ENCODE measurements around the gene DAZAP2. TPM values are rescaled to one million over a fixed set of nuclear protein-coding genes. Genes with fewer than 3 reads are reported as not detected.

The DAZAP2 gene
- total RNA-seq, 1 experiment from 2014 or later: 100 TPM

DNA sequence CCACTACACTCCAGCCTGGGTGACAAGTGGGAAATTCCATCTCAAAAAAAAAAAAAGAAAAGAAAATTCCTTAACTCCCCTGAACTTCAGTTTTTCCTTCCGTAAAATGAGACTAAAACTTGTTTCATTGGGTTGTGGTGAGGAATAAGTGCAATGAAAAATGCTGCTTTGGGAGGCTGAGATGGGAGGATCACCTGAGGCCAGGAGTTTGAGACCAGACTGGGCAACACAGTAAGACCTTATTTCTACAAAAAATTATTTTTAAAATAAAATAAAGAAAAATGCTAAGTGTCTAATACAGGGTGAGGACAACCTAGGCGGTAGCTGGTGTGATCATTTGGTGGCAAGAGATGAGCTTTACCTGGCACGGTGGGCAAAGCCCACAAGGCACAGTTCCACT lies 24.7 kb downstream of the DAZAP2 start:
- TF ChIP-seq, protein P1, sequence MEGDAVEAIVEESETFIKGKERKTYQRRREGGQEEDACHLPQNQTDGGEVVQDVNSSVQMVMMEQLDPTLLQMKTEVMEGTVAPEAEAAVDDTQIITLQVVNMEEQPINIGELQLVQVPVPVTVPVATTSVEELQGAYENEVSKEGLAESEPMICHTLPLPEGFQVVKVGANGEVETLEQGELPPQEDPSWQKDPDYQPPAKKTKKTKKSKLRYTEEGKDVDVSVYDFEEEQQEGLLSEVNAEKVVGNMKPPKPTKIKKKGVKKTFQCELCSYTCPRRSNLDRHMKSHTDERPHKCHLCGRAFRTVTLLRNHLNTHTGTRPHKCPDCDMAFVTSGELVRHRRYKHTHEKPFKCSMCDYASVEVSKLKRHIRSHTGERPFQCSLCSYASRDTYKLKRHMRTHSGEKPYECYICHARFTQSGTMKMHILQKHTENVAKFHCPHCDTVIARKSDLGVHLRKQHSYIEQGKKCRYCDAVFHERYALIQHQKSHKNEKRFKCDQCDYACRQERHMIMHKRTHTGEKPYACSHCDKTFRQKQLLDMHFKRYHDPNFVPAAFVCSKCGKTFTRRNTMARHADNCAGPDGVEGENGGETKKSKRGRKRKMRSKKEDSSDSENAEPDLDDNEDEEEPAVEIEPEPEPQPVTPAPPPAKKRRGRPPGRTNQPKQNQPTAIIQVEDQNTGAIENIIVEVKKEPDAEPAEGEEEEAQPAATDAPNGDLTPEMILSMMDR (IDR thresholded peaks at IDR 0.05; ENCODE audit: insufficient read depth in 1 of 2, low read depth in 1 of 2, low read length in 1 of 2, severe bottlenecking in 1 of 2, unreplicated experiment in 1 of 2): no peak
- Histone ChIP-seq H3K36me3 (ENCODE audit: control insufficient read depth, insufficient read depth, low read length) (no peaks in the 10 kb centered on the region), H3K4me3 (ENCODE audit: low read depth, low read length) (no peak overlapping the region), H3K9me3 (no peaks in the 10 kb centered on the region), H3K4me1 (peaks cover 7% of the 10 kb centered on the region; the same call in 1 of the 2 replicates), H3K27me3 (replicated peaks; ENCODE audit: control insufficient read depth, insufficient read depth, low read length) (no peaks in the 10 kb centered on the region)
- Mint-ChIP-seq H3K27me3 (ENCODE audit: insufficient read depth, unreplicated experiment) (no peaks in the 10 kb centered on the region), H3K36me3 (ENCODE audit: insufficient read depth, unreplicated experiment) (peaks cover 62% of the 10 kb centered on the region), H3K4me3 (ENCODE audit: unreplicated experiment) (no peak overlapping the region), H3K4me1 (ENCODE audit: low read depth, unreplicated experiment) (peaks cover 14% of the 10 kb centered on the region), H3K9me3 (ENCODE audit: unreplicated experiment) (no peaks in the 10 kb centered on the region), H3K27ac (ENCODE audit: unreplicated experiment) (no peak overlapping the region)
- DNase-seq: no peak
- intact Hi-C loops (cut with micrococcal nuclease; ENCODE audit: unreplicated experiment): no loop called here
- BruUV-seq (replicated peaks): no TSS peak
- ChIA-PET CTCF (no interaction called here), POLR2A (no interaction called here)

DNA sequence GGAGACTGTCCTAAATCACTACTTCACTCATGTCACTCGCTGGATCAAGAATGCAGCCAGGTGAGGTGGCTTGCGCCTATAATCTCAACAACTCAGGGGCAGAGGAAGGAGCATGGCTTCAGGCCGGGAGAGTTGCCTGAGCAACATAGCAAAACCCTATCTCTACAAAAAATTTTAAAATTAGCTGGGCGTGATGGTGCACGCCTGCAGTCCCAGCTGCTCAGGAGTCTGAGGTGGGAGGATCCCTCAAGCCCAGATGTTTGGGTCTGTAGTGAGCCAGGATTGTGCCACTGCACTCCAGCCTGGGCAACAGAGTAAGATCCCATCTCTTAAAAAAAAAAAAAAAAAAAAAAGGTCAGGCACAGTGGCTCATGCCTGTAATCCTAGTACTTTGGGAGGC lies 25.7 kb downstream of the DAZAP2 start:
- no peak for DNase-seq
- Mint-ChIP-seq H3K27me3 (ENCODE audit: insufficient read depth, unreplicated experiment) (no peaks in the 10 kb centered on the region), H3K4me1 (ENCODE audit: low read depth, unreplicated experiment) (peaks cover 14% of the 10 kb centered on the region), H3K9me3 (ENCODE audit: unreplicated experiment) (no peaks in the 10 kb centered on the region), H3K27ac (ENCODE audit: unreplicated experiment) (no peak overlapping the region), H3K4me3 (ENCODE audit: unreplicated experiment) (no peak overlapping the region), H3K36me3 (ENCODE audit: insufficient read depth, unreplicated experiment) (peaks cover 58% of the 10 kb centered on the region)
- no peaks in the 10 kb centered on the region for H3K36me3 ChIP-seq (ENCODE audit: control insufficient read depth, insufficient read depth, low read length)
- no peaks in the 10 kb centered on the region for H3K27me3 ChIP-seq (replicated peaks; ENCODE audit: control insufficient read depth, insufficient read depth, low read length)
- ChIA-PET CTCF (no interaction called here), POLR2A (no interaction called here)
- no peak overlapping the region for H3K4me3 ChIP-seq (ENCODE audit: low read depth, low read length)
- H3K4me1 ChIP-seq: peaks cover 7% of the 10 kb centered on the region; the same call in 1 of the 2 replicates
- TF ChIP-seq, protein P1 (IDR thresholded peaks at IDR 0.05; ENCODE audit: insufficient read depth in 1 of 2, low read depth in 1 of 2, low read length in 1 of 2, severe bottlenecking in 1 of 2, unreplicated experiment in 1 of 2): no peak
- intact Hi-C loops (cut with micrococcal nuclease; ENCODE audit: unreplicated experiment): no loop called here
- no peaks in the 10 kb centered on the region for H3K9me3 ChIP-seq
- no TSS peak for BruUV-seq (replicated peaks)

DNA sequence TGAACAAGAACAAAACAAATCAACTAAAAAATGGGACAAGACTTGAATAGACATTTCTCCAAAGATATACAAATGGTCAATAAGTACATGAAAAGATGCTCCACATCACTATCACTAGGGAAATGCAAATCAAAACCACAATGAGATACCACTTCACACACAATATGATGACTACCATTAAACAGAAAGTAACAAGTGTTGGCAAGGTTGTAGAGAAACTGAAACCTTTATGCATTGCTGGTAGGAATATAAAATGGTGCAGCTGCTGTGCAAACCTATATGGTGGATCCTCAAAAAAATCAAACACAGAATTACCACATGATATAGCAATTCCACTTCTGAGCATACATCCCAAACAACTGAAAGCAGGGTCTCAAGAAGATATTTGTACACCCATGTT lies 26.4 kb downstream of the DAZAP2 start:
- CTCF ChIA-PET: no interaction called here
- Histone ChIP-seq H3K4me1 (peaks cover 7% of the 10 kb centered on the region; the same call in 1 of the 2 replicates), H3K36me3 (ENCODE audit: control insufficient read depth, insufficient read depth, low read length) (no peaks in the 10 kb centered on the region), H3K27me3 (replicated peaks; ENCODE audit: control insufficient read depth, insufficient read depth, low read length) (no peaks in the 10 kb centered on the region), H3K4me3 (ENCODE audit: low read depth, low read length) (no peak overlapping the region), H3K9me3 (no peaks in the 10 kb centered on the region)
- Mint-ChIP-seq H3K9me3 (ENCODE audit: unreplicated experiment) (no peaks in the 10 kb centered on the region), H3K27me3 (ENCODE audit: insufficient read depth, unreplicated experiment) (no peaks in the 10 kb centered on the region), H3K4me1 (ENCODE audit: low read depth, unreplicated experiment) (peaks cover 14% of the 10 kb centered on the region), H3K27ac (ENCODE audit: unreplicated experiment) (no peak overlapping the region), H3K36me3 (ENCODE audit: insufficient read depth, unreplicated experiment) (peaks cover 60% of the 10 kb centered on the region), H3K4me3 (ENCODE audit: unreplicated experiment) (no peak overlapping the region)
- BruUV-seq (replicated peaks): no TSS peak
- TF ChIP-seq, protein P1 (IDR thresholded peaks at IDR 0.05; ENCODE audit: insufficient read depth in 1 of 2, low read depth in 1 of 2, low read length in 1 of 2, severe bottlenecking in 1 of 2, unreplicated experiment in 1 of 2): no peak
- DNase-seq: no peak
- intact Hi-C loops (cut with micrococcal nuclease; ENCODE audit: unreplicated experiment): no loop called here
- POLR2A ChIA-PET: no interaction called here

All from Caco-2 (cell line).